PFSK-1 (cell line): Measurements from ENCODE around the gene AFDN.

Experiments used
- POLR2AphosphoS5 ChIP-seq: IDR thresholded peaks from 2 replicates; pipeline ENCODE4 v1.6.1; 2012; ENCODE audit warnings: low read depth, mild to moderate bottlenecking, control low read depth, low read length, moderate library complexity
- SIN3A ChIP-seq: IDR thresholded peaks from 2 replicates; pipeline ENCODE4 v1.6.1; 2012; ENCODE audit warnings: mild to moderate bottlenecking, low read length, moderate library complexity, borderline replicate concordance; ENCODE audit not compliant: insufficient read depth
- TAF1 ChIP-seq: IDR thresholded peaks from 2 replicates; pipeline ENCODE4 v1.6.1; 2012; ENCODE audit warnings: low read length, control low read depth, borderline replicate concordance; ENCODE audit not compliant: insufficient read depth
- TF ChIP-seq, protein P1 (sequence below), 2 experiments: IDR thresholded peaks; 2 replicates each; pipeline versions ENCODE4 v1.6.1 to v1.8.0; 2011 to 2012; ENCODE audit warnings: low read depth in 2 of 2, low read length in 2 of 2, control low read depth in 1 of 2, inconsistent platforms in 1 of 2, mild to moderate bottlenecking in 1 of 2, moderate library complexity in 1 of 2; ENCODE audit not compliant: insufficient read depth in 1 of 2

- TF ChIP-seq POLR2AphosphoS5, result no peak
- TF ChIP-seq, protein P1, sequence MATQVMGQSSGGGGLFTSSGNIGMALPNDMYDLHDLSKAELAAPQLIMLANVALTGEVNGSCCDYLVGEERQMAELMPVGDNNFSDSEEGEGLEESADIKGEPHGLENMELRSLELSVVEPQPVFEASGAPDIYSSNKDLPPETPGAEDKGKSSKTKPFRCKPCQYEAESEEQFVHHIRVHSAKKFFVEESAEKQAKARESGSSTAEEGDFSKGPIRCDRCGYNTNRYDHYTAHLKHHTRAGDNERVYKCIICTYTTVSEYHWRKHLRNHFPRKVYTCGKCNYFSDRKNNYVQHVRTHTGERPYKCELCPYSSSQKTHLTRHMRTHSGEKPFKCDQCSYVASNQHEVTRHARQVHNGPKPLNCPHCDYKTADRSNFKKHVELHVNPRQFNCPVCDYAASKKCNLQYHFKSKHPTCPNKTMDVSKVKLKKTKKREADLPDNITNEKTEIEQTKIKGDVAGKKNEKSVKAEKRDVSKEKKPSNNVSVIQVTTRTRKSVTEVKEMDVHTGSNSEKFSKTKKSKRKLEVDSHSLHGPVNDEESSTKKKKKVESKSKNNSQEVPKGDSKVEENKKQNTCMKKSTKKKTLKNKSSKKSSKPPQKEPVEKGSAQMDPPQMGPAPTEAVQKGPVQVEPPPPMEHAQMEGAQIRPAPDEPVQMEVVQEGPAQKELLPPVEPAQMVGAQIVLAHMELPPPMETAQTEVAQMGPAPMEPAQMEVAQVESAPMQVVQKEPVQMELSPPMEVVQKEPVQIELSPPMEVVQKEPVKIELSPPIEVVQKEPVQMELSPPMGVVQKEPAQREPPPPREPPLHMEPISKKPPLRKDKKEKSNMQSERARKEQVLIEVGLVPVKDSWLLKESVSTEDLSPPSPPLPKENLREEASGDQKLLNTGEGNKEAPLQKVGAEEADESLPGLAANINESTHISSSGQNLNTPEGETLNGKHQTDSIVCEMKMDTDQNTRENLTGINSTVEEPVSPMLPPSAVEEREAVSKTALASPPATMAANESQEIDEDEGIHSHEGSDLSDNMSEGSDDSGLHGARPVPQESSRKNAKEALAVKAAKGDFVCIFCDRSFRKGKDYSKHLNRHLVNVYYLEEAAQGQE (IDR thresholded peaks at IDR 0.05; ENCODE audit: insufficient read depth in 1 of 2, low read depth in 2 of 2, low read length in 2 of 2), result no peak
- no peak for TF ChIP-seq TAF1
- no peak for TF ChIP-seq SIN3A
Observed at GRCh38 chr6:167912494-167912893, 85.8 kb downstream of the AFDN start.
